NCI-H2227 (cell line): ENCODE data around the gene GTPBP2.
A peak's percentile ranks its signal among the peaks of the same experiment; 100 is the strongest.
"Not testable (repeated sequence)": the region's sequence is repeated elsewhere in the genome, so short reads cannot be mapped to it uniquely, and the experiment has no call there.

Experiments
- DNase-seq: peaks from one replicate; lab custom pipeline; 2025; ENCODE audit not compliant: unreplicated experiment; lab: John Stamatoyannopoulos, UW

The GTPBP2 gene

GRCh38 chr6:43662948-43663347, 33.9 kb upstream of the GTPBP2 start:
- not testable (repeated sequence) for DNase-seq

GRCh38 chr6:43658161-43658560, 29.1 kb upstream of the GTPBP2 start:
- no peak for DNase-seq

GRCh38 chr6:43657221-43657802, 28.2 kb upstream of the GTPBP2 start:
- no peak for DNase-seq

- not testable (repeated sequence) for DNase-seq
These were observed 23.8 kb upstream of the GTPBP2 start for GRCh38 chr6:43652822-43653221.

- no peak for DNase-seq
These were observed 19.2 kb upstream of the GTPBP2 start for GRCh38 chr6:43648248-43648647.

GRCh38 chr6:43647613-43648012, 18.5 kb upstream of the GTPBP2 start:
- DNase-seq, result no peak

- DNase-seq, result no peak
These were observed 16.5 kb upstream of the GTPBP2 start for GRCh38 chr6:43645613-43645964.

GRCh38 chr6:43644940-43645612, 16.0 kb upstream of the GTPBP2 start, which contains the start of gene RSPH9:
Gene RSPH9 (plus strand): TSS chr6:43645036. CDS start chr6:43645099, 63 bp downstream.
- DNase-seq, result peak; percentile 91

GRCh38 chr6:43639984-43640800, 11.1 kb upstream of the GTPBP2 start:
- no peak for DNase-seq

GRCh38 chr6:43636308-43636659, 7.2 kb upstream of the GTPBP2 start:
- no peak for DNase-seq

- peak; percentile 85 for DNase-seq
These were observed 6.6 kb upstream of the GTPBP2 start, which contains the start of gene MAD2L1BP for GRCh38 chr6:43635387-43636307. Gene MAD2L1BP (plus strand): TSS chr6:43635840. CDS start chr6:43635876, 36 bp downstream.

- DNase-seq, result no peak
These were observed 5.7 kb upstream of the GTPBP2 start for GRCh38 chr6:43634702-43635303.

- not testable (repeated sequence) for DNase-seq
These were observed 3.9 kb upstream of the GTPBP2 start for GRCh38 chr6:43633002-43633401.

- no peak for DNase-seq
These were observed 2.0 kb upstream of the GTPBP2 start for GRCh38 chr6:43630980-43631619.

GRCh38 chr6:43629505-43630300, 639 bp upstream of the GTPBP2 start:
- DNase-seq, result peak; percentile 92

GRCh38 chr6:43628393-43629103, 516 bp downstream of the GTPBP2 start:
- peak; percentile 52 for DNase-seq

GRCh38 chr6:43627008-43627825, 1.8 kb downstream of the GTPBP2 start:
- peak; percentile 17 for DNase-seq
